ENCODE results near the gene FAM124B. TPM values are rescaled to one million over a fixed set of nuclear protein-coding genes. Genes with fewer than 3 reads are reported as not detected.

The FAM124B gene
- polyA plus RNA-seq, 1 donor (not counting 4 experiments of a cell fraction or from before 2014, with no cell fraction given): 0.03 TPM

DNA sequence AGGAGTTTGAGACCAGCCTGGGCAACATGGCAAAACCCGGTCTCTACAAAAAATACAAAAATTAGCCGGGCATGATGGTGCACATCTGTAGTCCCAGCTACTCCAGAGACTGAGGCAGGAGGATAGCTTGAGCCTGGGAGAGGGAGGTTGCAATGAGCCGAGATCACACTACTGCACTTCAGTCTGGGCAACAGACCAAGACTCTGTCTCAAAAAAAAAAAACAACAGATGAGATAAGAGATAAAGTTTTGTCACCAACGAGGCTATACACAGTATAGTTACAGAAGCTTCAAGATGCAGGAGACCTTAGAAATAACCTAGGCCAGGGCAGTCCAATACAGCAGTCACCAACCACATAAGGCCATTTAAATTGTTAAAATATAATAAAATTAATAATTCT is 9.4 kb downstream of the FAM124B start:
- H3K79me2 ChIP-seq (ENCODE audit: control insufficient read depth, insufficient read depth, low read length): no peaks in the 10 kb centered on the region
- FAIRE-seq: no peak
- no peak for TF ChIP-seq EZH2 (IDR thresholded peaks at IDR 0.05; ENCODE audit: low read length)
- TF ChIP-seq, protein P1, sequence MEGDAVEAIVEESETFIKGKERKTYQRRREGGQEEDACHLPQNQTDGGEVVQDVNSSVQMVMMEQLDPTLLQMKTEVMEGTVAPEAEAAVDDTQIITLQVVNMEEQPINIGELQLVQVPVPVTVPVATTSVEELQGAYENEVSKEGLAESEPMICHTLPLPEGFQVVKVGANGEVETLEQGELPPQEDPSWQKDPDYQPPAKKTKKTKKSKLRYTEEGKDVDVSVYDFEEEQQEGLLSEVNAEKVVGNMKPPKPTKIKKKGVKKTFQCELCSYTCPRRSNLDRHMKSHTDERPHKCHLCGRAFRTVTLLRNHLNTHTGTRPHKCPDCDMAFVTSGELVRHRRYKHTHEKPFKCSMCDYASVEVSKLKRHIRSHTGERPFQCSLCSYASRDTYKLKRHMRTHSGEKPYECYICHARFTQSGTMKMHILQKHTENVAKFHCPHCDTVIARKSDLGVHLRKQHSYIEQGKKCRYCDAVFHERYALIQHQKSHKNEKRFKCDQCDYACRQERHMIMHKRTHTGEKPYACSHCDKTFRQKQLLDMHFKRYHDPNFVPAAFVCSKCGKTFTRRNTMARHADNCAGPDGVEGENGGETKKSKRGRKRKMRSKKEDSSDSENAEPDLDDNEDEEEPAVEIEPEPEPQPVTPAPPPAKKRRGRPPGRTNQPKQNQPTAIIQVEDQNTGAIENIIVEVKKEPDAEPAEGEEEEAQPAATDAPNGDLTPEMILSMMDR (optimal IDR thresholded peaks at IDR 0.05 in 1 of 3, IDR thresholded peaks at IDR 0.05 in 1 of 3, conservative IDR thresholded peaks at IDR 0.05 in 1 of 3; ENCODE audit: extremely low read depth in 1 of 3, insufficient read depth in 2 of 3, low read length in 3 of 3): no peak

DNA sequence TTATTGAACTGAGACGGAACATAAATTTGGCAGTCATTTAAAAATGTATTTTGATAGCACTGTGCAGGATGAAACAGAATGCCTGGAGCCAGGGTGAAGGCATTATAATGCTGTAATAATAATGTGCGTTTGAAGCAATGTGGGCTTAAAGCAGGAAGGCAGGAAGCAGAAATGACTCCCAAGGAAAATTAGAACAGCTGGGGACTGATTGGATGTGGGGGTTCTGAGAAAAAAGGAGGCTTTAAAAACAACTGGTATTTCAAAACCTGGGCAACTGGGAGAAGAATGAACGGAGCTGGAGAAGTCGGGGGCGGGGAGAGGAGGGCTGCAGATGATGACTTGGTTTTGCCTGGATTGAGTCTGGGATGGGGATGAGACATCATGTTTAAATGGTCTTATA is 12.6 kb downstream of the FAM124B start:
- Histone ChIP-seq H2AFZ (ENCODE audit: control insufficient read depth, low read length) (no peak overlapping the region), H3K4me3 (ENCODE audit: control insufficient read depth in 2 of 3, extremely low read depth in 1 of 3, insufficient read depth in 2 of 3, low read depth in 1 of 3, low read length in 3 of 3) (no peak overlapping the region), H3K79me2 (ENCODE audit: control insufficient read depth, insufficient read depth, low read length) (no peaks in the 10 kb centered on the region), H4K20me1 (ENCODE audit: control insufficient read depth, extremely low read depth, insufficient read depth, low read length) (no peaks in the 10 kb centered on the region), H3K27me3 (ENCODE audit: control insufficient read depth, extremely low read depth, insufficient read depth, low read length) (peaks cover 2% of the 10 kb centered on the region), H3K4me1 (ENCODE audit: control insufficient read depth, extremely low read depth, insufficient read depth, low read length) (no peaks in the 10 kb centered on the region), H3K27ac (ENCODE audit: control insufficient read depth, insufficient read depth, low read length) (no peak overlapping the region), H3K9me3 (ENCODE audit: control insufficient read depth, low read depth, low read length) (no peaks in the 10 kb centered on the region), H3K36me3 (ENCODE audit: control insufficient read depth in 2 of 2, extremely low read depth in 1 of 2, insufficient read depth in 2 of 2, low read length in 2 of 2) (no peaks in the 10 kb centered on the region), H3K9ac (ENCODE audit: control insufficient read depth, extremely low read depth, insufficient read depth, low read length) (no peak overlapping the region), H3K4me2 (ENCODE audit: control insufficient read depth, extremely low read depth, insufficient read depth, low read depth, low read length) (no peak overlapping the region), H3K9me1 (ENCODE audit: control insufficient read depth, extremely low read depth, insufficient read depth, low read length) (no peaks in the 10 kb centered on the region)
- dilution Hi-C loops (cut with MboI; ENCODE audit: extremely low pct_ligation_motif_present, low sequenced_read_pairs): no loop called here
- TF ChIP-seq, protein P1 (optimal IDR thresholded peaks at IDR 0.05 in 1 of 3, IDR thresholded peaks at IDR 0.05 in 1 of 3, conservative IDR thresholded peaks at IDR 0.05 in 1 of 3; ENCODE audit: extremely low read depth in 1 of 3, insufficient read depth in 2 of 3, low read length in 3 of 3): no peak
- TF ChIP-seq EZH2 (IDR thresholded peaks at IDR 0.05; ENCODE audit: low read length): no peak
- FAIRE-seq: no peak
- no peak for DNase-seq (ENCODE audit: low read depth, low spot score)

More for the DNA sequence above, 9.4 kb downstream of the FAM124B start:
- Histone ChIP-seq H3K9ac (ENCODE audit: control insufficient read depth, extremely low read depth, insufficient read depth, low read length) (no peak overlapping the region), H3K27ac (ENCODE audit: control insufficient read depth, insufficient read depth, low read length) (no peak overlapping the region), H3K9me1 (ENCODE audit: control insufficient read depth, extremely low read depth, insufficient read depth, low read length) (no peaks in the 10 kb centered on the region), H3K36me3 (ENCODE audit: control insufficient read depth in 2 of 2, extremely low read depth in 1 of 2, insufficient read depth in 2 of 2, low read length in 2 of 2) (no peaks in the 10 kb centered on the region), H2AFZ (ENCODE audit: control insufficient read depth, low read length) (no peak overlapping the region), H3K4me1 (ENCODE audit: control insufficient read depth, extremely low read depth, insufficient read depth, low read length) (no peaks in the 10 kb centered on the region), H3K9me3 (ENCODE audit: control insufficient read depth, low read depth, low read length) (no peaks in the 10 kb centered on the region), H4K20me1 (ENCODE audit: control insufficient read depth, extremely low read depth, insufficient read depth, low read length) (no peaks in the 10 kb centered on the region), H3K4me3 (ENCODE audit: control insufficient read depth in 2 of 3, extremely low read depth in 1 of 3, insufficient read depth in 2 of 3, low read depth in 1 of 3, low read length in 3 of 3) (no peak overlapping the region), H3K4me2 (ENCODE audit: control insufficient read depth, extremely low read depth, insufficient read depth, low read depth, low read length) (no peak overlapping the region), H3K27me3 (ENCODE audit: control insufficient read depth, extremely low read depth, insufficient read depth, low read length) (no peaks in the 10 kb centered on the region)
- DNase-seq (ENCODE audit: low read depth, low spot score): no peak
- dilution Hi-C loops (cut with MboI; ENCODE audit: extremely low pct_ligation_motif_present, low sequenced_read_pairs): no loop called here

Measured in keratinocyte (primary cell).